Measurements from ENCODE around the gene UBE4B. TPM values are rescaled to one million over a fixed set of nuclear protein-coding genes. Genes with fewer than 3 reads are reported as not detected.

Gene UBE4B
- total and polyA plus RNA-seq, 9 of the 15 experiments (the other 6 are each of a cell fraction or from before 2014, with no cell fraction given), result 11.7 to 73.7 (median 40.1) TPM

GRCh38 chr1:10032590-10033358, at the start of gene UBE4B (continued):
- peak; percentile 65; the same call in 1 of the 2 replicates for TF ChIP-seq ARID4B (CRISPR knock-in tag; IDR thresholded peaks at IDR 0.05)
- peak in 1 of 2 experiments; percentile 86; a peak in 1 of 4 replicates for TF ChIP-seq ZNF639 (CRISPR knock-in tag; conservative IDR thresholded peaks at IDR 0.05 in 1 of 2, IDR thresholded peaks at IDR 0.05 in 1 of 2)
- peak; percentile 81 to 96 (median 94) for TF ChIP-seq YY1 (IDR thresholded peaks at IDR 0.05; ENCODE audit: borderline replicate concordance in 1 of 3, control insufficient read depth in 1 of 3, extremely low read depth in 1 of 3, insufficient read depth in 3 of 3, insufficient read length in 1 of 3, insufficient replicate concordance in 2 of 3, low read depth in 1 of 3, low read length in 2 of 3)
- peak; percentile 96 for TF ChIP-seq RBM22 (IDR thresholded peaks at IDR 0.05; ENCODE audit: low read depth, low read length, poor library complexity, severe bottlenecking)
- TF ChIP-seq RBM25 (IDR thresholded peaks at IDR 0.05; ENCODE audit: low read depth, low read length, severe bottlenecking), result peak; percentile 90
- TF ChIP-seq ZNF436 (CRISPR knock-in tag; IDR thresholded peaks at IDR 0.05), result no peak
- no peak for TF ChIP-seq MECOM (CRISPR knock-in tag; IDR thresholded peaks at IDR 0.05)
- TF ChIP-seq PHTF2 (CRISPR knock-in tag; IDR thresholded peaks at IDR 0.05), result no peak
- TF ChIP-seq, protein P1, sequence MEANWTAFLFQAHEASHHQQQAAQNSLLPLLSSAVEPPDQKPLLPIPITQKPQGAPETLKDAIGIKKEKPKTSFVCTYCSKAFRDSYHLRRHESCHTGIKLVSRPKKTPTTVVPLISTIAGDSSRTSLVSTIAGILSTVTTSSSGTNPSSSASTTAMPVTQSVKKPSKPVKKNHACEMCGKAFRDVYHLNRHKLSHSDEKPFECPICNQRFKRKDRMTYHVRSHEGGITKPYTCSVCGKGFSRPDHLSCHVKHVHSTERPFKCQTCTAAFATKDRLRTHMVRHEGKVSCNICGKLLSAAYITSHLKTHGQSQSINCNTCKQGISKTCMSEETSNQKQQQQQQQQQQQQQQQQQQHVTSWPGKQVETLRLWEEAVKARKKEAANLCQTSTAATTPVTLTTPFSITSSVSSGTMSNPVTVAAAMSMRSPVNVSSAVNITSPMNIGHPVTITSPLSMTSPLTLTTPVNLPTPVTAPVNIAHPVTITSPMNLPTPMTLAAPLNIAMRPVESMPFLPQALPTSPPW (CRISPR knock-in tag; IDR thresholded peaks at IDR 0.05), result peak; percentile 92
- TF ChIP-seq, protein P2, sequence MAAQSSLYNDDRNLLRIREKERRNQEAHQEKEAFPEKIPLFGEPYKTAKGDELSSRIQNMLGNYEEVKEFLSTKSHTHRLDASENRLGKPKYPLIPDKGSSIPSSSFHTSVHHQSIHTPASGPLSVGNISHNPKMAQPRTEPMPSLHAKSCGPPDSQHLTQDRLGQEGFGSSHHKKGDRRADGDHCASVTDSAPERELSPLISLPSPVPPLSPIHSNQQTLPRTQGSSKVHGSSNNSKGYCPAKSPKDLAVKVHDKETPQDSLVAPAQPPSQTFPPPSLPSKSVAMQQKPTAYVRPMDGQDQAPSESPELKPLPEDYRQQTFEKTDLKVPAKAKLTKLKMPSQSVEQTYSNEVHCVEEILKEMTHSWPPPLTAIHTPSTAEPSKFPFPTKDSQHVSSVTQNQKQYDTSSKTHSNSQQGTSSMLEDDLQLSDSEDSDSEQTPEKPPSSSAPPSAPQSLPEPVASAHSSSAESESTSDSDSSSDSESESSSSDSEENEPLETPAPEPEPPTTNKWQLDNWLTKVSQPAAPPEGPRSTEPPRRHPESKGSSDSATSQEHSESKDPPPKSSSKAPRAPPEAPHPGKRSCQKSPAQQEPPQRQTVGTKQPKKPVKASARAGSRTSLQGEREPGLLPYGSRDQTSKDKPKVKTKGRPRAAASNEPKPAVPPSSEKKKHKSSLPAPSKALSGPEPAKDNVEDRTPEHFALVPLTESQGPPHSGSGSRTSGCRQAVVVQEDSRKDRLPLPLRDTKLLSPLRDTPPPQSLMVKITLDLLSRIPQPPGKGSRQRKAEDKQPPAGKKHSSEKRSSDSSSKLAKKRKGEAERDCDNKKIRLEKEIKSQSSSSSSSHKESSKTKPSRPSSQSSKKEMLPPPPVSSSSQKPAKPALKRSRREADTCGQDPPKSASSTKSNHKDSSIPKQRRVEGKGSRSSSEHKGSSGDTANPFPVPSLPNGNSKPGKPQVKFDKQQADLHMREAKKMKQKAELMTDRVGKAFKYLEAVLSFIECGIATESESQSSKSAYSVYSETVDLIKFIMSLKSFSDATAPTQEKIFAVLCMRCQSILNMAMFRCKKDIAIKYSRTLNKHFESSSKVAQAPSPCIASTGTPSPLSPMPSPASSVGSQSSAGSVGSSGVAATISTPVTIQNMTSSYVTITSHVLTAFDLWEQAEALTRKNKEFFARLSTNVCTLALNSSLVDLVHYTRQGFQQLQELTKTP (IDR thresholded peaks at IDR 0.05; ENCODE audit: low read depth in 1 of 2, partially characterized antibody in 2 of 2), result peak; percentile 64 to 87
- TF ChIP-seq GTF2F1 (IDR thresholded peaks at IDR 0.05; ENCODE audit: low read depth, low read length), result peak; percentile 24; the same call in 1 of the 2 replicates
- no peak for TF ChIP-seq HDAC6 (IDR thresholded peaks at IDR 0.05; ENCODE audit: low read depth, low read length)
- no peak for TF ChIP-seq RFX7 (CRISPR knock-in tag; IDR thresholded peaks at IDR 0.05)

Data from K562 (cell line).